Measurements from ENCODE around the gene C19orf47.
A peak's percentile ranks its signal among the peaks of the same experiment; 100 is the strongest.

Gene C19orf47

GRCh38 chr19:40282920-40283319 lies 65.3 kb downstream of the C19orf47 start:
- DNase-seq: no peak

GRCh38 chr19:40282209-40282580 lies 66.0 kb downstream of the C19orf47 start:
- no peak for DNase-seq

- no peak for DNase-seq
Observed at GRCh38 chr19:40281381-40282208, 66.6 kb downstream of the C19orf47 start.

DNA sequence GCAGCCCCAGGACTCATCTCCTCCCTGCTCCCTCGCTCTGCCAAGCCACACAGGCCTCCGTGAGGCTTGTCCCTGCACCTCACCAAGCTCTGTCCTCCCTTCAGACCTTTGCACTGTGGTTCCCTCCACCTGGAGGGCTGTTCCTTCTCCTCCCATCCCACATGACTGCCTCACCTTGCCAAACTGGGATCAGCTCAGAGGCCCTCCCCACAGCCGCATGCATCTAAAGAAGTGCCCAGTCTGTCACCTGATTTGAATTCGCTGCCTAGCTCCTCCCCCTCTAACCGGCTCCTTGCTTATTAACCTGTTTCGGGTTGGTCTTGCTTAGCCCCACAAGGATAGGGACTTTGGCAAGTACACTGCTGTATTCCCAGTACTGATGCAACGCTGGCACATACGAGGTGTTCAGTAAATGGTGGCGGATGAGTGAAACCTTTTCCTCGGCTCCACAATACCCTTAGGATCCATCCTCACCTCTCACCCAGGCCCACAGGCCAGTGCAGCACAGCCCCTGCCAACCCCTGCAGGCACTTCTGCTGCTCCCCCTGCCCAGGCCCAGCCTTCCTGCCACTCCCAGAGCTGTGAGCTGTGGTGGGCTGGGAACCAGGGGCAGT lies 67.5 kb downstream of the C19orf47 start:
- peak in 2 of 51 donors; percentile 17 to 34 for DNase-seq

GRCh38 chr19:40279761-40280607 lies 68.2 kb downstream of the C19orf47 start:
- peak in 1 of 51 donors; percentile 23 for DNase-seq

- DNase-seq: peak in 34 of 51 donors; percentile 11 to 69 (median 36)
Observed at GRCh38 chr19:40279120-40279551, 69.1 kb downstream of the C19orf47 start.

- DNase-seq: no peak
Observed at GRCh38 chr19:40278361-40279035, 69.7 kb downstream of the C19orf47 start.

- DNase-seq: no peak
Observed at GRCh38 chr19:40277356-40278059, 70.7 kb downstream of the C19orf47 start.

DNA sequence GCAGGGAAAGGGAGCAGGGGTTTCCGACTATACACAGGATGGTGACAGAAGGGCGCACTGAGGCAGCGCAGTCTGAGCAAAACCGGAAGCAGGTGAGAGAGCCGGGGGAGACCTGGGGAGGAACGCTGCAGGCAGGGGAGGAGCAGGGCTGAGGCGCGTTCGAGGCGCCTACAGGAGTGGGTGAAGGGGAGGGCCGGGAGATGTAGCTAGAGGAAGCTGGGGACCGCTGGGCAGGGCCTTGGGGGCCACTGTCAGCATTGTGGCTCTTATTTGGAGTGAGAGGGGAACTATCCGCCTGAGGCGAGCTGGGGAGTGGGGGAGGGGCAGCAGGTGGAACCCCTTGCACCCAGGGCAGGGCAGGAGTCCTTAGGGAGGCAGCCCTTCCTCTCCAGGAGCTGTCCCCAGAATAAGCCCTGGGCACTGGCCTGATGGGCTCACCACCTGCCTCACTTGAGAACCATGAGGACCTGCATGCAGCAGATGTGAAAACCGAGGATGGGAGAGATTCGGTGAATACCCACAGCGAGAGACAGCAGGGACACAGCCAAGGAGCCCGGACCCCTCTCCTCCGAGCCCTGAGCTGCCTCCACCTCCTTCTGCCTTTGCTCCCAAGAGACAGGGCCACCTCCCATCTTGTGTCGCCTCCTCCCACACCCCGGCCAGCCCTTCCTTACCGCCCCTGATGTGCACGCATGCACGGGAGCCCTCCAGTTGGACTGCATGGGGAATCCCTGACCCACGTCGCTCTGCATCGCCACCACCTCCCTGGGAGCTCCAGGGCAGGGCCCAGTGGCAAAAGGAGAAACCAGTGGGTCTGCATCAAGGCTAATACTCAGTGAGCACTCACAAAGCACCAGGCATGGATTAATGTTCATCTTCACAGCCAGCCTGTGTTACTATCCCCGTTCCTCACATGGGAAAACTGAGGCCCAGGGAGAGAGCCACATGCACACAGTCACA lies 73.3 kb downstream of the C19orf47 start:
- DNase-seq: no peak

DNA sequence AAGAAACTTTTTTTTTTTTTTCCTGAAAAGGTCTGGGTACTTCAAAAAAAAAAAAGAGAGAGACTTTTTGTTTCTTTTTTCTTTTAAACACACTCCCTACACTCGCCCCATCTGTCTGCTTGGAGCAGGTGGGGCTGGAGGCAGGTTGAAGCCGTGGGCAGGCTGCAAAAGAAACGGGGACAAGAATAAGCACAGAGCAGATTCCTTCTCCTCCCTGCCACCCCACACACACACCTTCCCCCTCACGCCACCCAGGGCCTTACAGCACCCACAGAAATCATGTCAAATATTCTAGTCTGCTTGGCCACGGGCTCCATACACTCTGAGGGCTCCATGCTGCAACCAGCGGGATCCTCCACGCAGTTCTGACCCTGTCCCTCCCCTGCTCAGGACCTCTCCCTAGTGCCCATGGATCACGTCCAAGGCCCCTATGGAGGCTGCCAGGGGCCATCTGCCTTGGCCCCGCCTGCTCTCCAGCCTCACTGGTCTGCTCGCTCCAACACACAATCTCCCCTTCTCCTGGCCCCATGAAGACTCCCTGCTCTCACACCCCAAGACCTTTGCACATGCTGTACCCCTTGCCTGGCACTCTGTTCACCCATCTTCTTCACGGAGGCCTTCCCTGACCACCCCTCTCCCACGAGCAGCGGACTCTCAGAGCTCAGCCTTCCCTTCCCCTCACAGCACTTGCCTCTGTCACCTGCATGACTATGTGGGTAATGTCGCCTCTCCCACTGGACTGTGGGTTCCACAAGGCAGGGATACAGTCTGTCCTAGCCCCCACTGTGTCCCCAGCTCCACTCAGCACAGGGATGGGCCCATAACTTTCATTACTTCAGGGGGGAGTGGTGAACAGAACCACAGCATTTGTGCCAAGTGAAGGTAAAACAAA lies 74.5 kb downstream of the C19orf47 start:
- peak in 1 of 51 donors; percentile 16 for DNase-seq

- no peak for DNase-seq
Observed at GRCh38 chr19:40272261-40272660, 75.9 kb downstream of the C19orf47 start.

- DNase-seq: no peak
Observed at GRCh38 chr19:40271706-40272105, 76.5 kb downstream of the C19orf47 start.

GRCh38 chr19:40270362-40271089 lies 77.7 kb downstream of the C19orf47 start:
- DNase-seq: peak in 1 of 51 donors; percentile 34

Measured in hypothalamus (tissue), 51 donors.